T-helper 2 cell treated with Interferon-gamma antibody and Interleukin-4, amounts not matched to agents 100 ng/mL and 5 ng/mL, for 36 hours (primary cell): ENCODE results near the gene RNF150. TPM values are rescaled to one million over a fixed set of nuclear protein-coding genes. Genes with fewer than 3 reads are reported as not detected.

ENCODE experiments used
- intact Hi-C: fragments of 100-400 bp; cut with micrococcal nuclease; formaldehyde crosslinking; loops from one replicate; pipeline ENCODE4 v1.15.1; 2023
- total RNA-seq: library from RNA; stranded (reverse); gene quantifications from 2 replicates; pipeline ENCODE4 v1.2.3, GENCODE V29; 2022

RNF150 gene
- total RNA-seq, 1 donor from 2014 or later = not detected

DNA sequence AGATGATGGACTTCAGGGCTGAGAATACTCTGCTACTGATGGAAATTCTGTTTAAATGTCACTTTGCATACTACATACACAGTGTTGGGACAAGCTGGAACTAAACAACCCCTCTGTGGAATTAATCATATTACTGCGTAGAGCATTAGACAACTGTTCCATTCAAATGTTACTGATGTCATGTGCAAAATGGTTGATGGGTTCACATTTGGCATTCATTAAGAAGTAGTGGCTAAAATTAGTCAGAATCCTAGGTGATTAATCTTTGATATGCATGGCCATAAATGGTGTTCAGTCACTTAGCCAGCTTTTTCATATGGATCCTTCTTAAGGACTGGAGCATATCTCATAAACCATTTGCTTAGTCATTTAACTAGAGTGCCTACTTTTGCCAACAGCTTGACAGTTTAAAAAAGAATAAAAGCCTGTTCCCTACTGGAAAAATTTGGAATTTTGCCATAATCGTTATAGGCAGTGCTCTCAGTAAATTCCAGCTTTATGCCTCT is 105.2 kb downstream of the RNF150 start:
- intact Hi-C loops = no loop called here

DNA sequence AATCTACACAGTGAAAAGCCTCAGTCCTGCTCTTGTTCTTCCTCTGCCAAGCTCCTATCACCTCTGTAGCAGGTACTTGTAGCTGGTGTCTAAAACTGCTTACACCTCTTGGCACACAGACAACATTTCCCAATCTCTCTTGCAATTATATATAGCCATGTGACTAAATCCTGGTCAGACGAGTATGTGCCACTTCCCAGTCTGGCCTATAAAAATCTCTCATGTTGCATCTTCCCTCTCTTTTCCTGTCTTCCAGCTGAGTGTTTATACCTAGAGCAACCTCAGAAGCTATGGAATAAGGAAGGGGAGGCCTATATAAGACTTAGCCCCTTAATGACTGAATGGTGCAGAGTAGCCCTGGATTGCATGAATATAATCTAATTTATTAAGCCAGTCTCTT is 105.8 kb downstream of the RNF150 start:
- intact Hi-C loops = no loop called here

DNA sequence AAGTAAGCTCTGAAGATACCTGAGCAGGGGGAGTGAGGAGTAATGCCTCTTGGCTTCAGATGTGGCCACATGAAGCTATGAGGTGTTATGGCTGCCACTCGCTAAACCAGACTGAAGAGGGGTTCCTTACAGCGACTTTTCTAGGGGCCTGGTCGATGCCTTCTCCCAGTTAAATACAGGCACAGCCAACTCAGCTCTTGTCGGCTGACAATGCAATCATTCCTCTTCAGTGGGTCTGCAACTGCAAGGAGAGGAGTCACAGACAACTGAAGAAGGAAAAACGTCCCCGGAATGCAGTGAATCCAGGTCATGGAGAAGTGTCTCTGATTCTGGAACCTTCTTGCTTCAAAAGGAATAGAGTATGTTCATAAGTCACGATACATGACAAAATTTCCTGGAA is 106.4 kb downstream of the RNF150 start:
- intact Hi-C loops = no loop called here

DNA sequence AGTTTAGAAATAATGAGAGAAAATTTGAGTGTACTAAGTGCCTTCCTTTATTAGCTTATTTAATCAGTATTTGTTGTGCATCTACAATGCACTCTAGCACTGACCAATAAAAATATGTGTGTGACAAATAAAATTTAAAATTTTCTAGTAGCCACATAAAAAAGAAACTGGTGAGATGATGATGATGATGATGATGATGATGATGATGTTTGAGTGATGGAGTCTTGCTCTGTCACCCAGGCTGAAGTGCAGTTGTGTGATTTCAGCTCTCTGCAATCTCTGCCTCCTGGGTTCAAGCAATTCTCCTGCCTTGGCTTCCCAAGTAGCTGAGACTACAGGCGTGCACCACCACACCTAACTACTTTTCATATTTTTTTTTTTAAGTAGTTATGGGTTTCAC is 110.2 kb downstream of the RNF150 start:
- intact Hi-C loops = no loop called here

DNA sequence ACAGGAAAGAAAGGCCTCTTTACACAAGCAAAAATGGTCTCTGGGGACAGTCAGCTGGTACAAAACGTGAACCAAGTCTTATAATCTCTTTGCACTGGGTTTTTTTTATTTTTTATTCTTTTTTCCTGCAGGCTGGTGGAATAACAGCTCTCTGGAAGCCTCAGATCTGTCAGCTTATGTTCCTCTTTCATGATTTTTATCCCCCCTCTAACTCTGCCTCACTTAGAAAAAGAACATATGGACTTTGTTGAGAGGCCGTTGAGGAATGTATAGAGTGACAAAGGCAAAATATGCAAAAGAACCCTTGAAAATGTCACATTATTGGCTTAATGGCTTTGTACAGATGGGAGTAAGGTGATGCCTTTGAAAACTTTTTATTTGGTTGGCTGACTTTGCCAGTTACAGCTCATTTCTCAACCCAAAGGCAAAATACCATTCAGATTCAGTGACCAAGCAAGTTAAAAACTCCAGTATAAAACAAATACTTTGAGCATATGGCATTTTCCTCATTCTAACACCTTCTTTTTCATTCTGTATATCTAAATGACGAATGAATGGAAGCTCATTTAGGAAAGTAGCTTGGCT is 111.1 kb downstream of the RNF150 start:
- intact Hi-C loops = no loop called here

DNA sequence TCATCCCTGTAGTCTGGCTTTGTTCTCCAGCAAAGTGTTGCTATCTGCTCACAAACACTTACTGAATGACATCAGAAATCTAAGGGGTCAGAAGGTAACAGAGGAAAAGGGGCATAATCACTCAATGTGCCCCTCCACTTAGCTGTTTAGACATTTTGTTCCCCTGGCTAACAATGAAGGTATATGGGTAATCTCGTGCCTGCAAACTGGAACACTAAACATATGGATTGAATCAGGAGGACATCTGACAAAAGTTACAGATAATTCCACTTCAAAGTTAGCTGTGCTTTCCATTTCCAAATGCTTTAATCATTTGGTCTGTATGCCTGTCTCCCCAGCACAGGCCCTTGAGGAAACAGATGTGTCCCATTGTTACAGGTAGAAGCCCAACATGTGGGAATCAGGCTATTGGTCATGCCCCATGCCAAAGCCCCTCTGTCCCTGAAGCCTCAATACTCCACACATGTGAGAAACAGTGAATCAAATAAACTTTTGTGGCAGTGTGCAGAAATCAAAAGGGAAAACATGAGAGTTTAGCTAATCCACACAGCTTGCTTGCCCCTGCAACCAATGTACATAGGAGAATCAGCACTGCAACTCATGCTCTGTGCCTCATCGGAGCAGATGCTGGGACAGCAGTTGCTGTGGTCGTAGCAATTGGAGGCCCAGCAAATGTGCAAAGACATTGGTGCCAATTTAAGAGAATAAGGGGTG is 111.7 kb downstream of the RNF150 start:
- intact Hi-C loops = no loop called here

DNA sequence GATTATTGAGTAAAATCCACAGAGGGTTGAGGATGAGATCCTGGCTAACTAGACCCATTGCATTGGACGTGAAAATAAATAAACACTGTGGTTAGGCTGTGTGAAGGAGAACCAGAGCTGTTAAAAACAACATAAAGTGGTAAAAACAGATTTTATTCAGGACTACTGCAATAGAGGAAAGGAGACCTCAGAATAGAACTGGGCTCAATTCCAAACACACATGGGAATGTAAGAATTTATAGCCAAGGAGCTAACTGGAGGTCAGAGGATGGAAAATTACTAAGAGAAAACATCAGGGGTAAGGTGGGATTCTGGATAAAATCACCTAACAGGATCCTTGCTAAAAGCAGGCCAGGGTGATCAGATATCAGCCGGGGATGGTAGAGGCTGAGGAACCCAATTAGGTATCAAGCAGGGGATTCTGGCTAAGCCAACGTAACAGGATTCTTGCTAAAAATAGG is 112.4 kb downstream of the RNF150 start:
- intact Hi-C loops = no loop called here

DNA sequence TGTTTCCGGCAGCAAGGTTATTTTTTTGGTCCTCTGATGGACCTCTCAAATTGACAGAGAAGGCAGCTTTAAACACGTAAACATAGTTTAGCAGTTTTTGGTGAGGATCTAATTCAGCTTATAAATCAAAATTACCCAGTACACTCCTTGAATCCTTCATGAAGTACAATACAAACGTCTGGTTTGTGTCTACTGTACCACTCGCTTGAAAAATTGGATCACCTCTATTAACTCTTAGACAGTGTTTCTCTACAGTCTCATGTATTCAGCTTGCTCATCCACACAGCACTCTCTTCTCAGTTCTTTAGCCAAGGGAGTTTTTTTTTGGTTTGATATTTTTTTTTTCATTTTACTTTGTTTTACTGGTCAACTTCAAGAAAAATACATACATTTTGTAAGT is 113.5 kb downstream of the RNF150 start:
- intact Hi-C loops = no loop called here

DNA sequence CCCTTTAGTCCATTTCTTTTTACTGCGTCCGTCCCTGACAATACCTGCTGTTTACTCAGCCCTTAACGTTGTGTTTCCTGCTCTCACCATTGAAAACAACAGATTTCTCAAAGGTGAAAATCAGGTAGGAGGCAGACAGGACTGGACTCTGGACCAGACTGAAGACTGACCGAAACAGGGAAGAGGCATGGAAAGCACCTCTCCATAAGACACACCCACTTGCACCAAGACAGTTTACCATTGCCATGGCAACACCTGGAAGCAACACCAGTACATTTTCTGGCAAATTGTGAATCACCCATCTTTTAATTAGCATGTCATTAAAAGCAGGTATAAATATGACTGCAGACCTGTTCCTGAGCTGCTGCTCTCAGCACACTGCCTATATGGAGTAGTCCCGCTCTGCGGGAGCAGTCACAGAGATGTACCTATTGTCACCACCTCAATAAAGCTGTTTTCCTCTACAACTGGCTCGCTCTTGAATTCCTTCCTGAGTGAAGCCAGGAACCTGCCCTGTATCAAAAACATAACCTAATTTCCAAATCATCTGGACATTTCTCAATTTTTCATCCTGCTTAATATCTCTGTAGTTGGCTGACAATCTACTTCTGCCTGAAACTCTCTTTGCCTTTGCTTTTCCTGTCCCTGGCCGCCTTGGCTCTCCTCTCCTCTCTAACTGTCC is 117.0 kb downstream of the RNF150 start:
- intact Hi-C loops = no loop called here

DNA sequence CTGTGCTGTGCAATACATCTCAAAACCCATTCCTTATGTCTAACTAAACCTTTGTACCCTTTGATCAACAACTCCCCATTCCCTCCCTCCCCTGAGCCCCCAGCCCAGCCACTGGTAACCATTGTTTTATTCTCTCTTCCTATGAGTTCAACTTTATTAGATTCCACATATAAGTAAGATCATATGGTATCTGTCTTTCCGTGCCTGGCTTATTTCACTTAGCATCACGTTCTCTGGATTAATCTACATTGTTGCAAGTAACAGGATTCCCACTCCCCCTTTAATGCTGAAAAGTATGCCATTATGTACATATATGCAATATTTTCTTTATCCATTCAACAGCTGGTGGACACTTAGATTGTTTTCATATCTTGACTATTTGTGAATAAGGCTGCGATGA is 119.4 kb downstream of the RNF150 start:
- intact Hi-C loops = no loop called here

DNA sequence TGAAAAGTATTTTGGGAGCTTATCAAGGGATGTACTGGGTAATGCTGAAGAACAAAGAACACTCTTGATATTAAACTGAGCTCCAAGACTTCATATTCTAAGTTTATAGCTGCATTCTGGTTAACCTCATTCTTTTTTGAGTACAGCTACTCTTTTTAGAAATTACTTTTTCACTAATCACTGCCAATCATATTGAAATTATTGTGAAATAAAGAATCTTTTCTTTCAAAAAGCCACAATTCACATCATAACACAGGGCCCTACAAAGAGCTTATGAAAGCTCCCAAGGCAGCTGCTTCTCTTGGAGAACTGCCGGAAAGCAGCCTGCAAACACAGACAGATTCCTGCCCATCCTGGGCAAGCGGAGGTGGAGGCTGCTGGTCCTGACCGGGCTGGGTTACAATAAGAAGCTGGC is 121.4 kb downstream of the RNF150 start:
- intact Hi-C loops = no loop called here

DNA sequence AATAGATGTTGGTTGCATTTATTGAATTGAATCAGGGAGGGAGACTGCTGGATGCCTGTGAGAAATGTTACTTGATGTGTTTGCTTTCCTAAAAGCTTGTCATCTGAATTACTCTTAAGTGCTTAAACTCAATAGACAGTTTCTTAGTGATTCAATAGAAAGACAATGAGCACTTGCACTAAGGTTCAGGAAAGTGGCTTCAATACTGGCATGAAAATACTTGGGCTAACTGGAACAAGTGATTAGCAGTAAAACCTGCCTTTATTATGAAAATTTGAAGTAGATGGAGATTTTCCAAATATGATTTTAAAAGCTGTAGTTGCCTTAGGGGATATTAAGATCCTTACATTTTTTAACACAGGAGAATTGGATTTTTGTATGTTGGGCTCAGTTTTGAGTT is 123.3 kb downstream of the RNF150 start:
- intact Hi-C loops = no loop called here

DNA sequence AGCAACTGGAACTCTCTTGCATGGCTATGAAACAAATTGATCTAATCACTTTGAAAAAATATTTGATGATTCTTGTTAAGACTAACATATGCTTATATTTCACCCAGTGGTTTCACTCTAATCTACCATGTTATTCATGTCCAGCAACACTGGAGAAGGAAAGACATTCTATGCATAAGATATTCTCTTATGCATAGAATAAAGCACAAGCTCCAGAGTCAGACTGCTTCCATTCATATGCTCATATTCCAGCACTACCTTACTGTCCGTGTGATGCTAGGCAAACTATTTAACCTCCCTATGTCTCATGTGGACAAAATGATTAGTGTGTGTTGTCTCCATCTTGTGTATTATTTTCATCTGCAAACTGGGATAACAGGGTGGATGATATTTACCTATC is 124.1 kb downstream of the RNF150 start:
- intact Hi-C loops = no loop called here

DNA sequence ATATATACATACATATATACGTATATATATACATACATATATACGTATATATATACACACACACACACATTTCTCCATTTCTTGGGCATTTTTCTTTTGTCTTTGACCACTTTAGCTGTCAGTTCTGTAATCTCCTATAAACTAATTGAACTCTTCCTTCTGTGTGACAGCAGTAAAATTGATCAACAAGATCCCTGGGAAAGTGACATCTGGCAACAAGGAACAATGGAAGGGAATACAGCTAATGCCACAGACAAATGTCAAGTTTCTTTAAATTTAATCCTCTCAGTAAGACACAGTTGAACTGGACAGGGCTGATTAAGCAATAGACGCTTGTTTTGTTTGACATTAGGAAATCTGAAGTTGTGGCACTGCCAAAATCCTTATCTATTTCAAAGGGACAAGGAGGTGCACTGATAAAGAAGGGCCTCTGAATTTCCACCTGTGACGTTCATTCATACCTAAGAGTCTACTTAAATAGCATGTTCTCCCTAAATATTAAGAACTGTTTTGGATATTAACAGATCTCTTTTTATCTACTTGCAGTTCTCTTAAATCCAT is 126.9 kb downstream of the RNF150 start:
- intact Hi-C loops = no loop called here

DNA sequence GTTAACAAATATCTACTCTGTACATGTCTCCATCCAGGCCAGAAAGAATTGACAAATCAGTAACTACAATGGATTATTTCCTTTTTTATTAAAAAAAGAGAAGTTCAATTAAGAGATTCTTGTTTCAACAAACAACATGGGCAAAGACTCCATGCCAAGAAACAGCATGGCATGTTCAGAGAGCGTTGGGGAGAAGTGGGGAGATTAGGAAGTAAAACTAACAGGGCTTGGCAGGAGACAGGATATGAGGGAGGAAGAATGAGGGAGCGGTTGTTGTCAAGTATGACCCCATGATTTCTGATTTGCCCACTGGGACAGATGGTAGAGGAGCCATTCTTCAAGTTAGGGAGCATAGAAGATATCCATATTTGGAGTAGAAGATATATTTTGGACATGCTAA is 128.4 kb downstream of the RNF150 start:
- intact Hi-C loops = no loop called here

DNA sequence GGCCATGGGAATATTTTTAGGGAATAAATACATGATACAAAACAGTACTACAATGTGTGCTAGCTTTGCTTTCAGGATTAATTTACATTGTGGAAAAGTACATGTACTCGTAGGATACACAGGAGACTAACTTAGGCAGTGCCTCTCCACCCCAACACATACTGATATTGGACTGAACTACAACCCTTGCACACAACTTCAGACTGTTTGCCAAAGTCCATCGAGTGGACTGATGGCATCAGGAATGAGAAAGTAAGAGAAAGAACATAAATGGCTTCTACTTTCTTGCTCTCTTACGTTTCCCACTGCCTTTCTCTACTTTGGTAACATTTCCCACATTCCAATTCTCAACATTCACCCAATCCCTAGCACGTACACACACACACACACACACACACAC is 130.1 kb downstream of the RNF150 start:
- intact Hi-C loops = no loop called here

DNA sequence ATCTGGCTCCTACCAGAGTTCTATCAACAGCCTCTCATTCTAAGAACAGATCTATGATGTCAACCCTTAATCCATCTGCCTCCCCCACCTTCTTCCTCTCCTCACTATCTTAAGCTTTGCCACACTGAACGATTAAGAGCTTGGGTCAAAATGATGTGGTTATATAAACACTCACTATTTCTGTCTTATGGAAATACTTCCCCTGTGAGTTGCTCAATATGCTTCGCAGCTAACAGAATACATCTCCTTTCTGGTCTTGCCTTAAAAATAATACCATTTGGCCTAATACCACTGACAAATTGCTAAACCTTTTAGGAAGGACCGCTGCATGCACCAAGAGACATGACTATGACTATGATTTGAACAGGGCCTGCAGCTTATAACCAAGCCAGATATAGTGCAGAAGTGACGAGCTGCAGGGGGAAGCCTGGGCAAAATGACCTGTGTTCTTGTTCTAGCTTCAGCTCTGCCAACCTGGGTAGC is 130.9 kb downstream of the RNF150 start:
- intact Hi-C loops = no loop called here

DNA sequence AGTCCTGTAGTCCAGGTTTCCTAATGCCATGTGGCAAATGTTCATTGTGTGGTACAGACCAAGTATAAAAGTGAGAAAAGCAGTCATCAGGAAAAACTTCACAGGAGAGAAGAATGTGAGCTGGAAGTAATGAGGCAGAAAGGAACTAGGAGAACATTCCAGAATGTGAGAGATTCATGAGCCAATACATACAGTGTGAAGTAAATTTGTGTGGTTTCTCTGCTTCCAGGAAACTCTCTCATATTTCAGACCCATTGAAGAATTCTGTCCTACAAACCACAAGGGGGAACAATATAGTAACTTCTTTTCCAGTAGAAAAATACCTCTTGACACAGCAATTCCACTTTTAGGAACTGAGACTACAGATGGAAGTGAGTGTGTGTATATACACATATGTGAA is 136.5 kb downstream of the RNF150 start:
- intact Hi-C loops = no loop called here

DNA sequence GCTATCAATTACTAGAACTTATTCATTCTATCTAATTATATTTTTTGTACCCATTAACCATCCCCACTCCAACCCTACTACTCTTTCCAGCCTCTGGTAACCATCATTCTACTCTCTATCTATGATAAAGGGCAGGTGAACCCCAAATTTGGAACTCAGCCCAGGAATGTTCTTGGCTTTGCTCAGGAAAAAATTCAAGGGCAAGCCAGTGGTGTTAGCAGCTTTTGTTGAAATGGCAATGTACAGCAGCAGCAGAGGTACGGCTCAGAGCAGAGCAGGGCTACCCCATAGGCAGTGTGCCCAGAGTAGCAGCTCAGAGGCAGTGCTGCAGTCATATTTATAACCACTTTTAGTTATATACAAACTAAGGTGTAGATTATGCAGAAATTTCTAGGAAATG is 138.2 kb downstream of the RNF150 start:
- intact Hi-C loops = no loop called here

DNA sequence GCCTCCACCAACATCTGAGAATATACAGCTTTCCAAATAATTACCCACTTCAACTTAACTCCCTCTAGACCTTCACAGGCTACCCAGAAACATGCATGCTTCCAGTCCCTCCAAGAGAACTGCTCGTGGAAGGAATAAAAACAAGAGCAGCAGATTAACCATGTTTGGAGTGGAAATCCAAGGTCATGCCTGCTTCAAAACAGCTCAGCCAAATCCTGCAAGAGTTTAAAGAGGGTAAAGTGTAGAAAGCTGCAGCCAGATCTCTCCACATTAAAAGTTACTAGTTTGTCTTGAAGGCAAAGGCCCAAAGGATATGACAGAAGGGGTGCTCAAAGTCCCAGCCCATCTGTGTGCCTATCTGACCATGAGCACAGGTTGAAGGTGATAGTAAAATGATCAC is 139.3 kb downstream of the RNF150 start:
- intact Hi-C loops = no loop called here

DNA sequence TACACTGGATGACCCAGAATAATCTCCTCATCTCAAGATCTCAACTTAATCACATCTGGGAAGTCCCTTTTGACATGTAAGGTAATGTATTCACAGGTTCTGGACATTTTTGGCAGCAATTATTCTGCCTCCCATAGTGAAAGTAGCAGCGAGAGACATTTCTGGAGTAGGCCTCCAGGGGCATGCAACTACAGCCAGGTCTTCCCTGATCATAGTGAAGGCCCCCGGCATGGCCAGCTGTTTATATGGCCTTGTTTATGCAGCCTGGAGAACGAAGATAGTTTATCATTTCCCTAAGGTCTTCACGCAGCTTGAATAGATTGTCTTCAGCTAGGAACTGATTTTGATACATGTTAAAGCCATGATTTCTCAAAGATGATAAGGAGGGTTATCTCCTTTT is 139.9 kb downstream of the RNF150 start:
- intact Hi-C loops = no loop called here

DNA sequence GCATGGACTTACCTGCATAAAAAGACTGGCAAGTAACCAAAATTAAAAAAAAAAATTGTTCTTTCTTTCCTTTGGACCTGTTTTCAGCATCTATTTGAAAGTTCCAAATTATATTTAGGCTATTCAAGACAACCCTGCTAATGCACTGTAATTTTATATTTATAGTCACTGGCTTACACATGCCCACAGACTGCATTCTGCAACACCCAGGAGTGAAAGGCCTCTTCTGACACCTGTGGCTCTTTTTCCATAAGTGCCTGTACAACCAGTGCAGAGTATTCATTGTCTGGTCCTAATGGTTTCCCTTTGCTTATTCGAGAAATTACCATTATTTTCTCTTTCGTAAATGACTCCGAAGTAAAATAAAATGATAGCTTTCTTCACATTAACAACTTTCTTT is 143.3 kb downstream of the RNF150 start:
- intact Hi-C loops = no loop called here
